ENCODE results near the gene RPL6.

- TF ChIP-seq POLR2A (IDR thresholded peaks at IDR 0.05), result no peak
- no peak for TF ChIP-seq CTCF (IDR thresholded peaks at IDR 0.05)
These were observed 13.1 kb upstream of the RPL6 start for GRCh38 chr12:112422531-112422930.

Measured in vagina (tissue), 2 donors.